Measurements from ENCODE around the gene FRMD1.

FRMD1 gene

GRCh38 chr6:168062346-168063289 lies 16.4 kb downstream of the FRMD1 start:
- no peak for TF ChIP-seq CTCF (IDR thresholded peaks at IDR 0.05)
- H3K27me3 ChIP-seq = no peaks in the 10 kb centered on the region
- H3K36me3 ChIP-seq = no peaks in the 10 kb centered on the region
- H3K27ac ChIP-seq = no peak overlapping the region
- H3K4me1 ChIP-seq (ENCODE audit: control insufficient read depth in 1 of 2, insufficient read depth in 1 of 2, low read depth in 1 of 2, low read length in 1 of 2) = no peaks in the 10 kb centered on the region
- H3K4me3 ChIP-seq (ENCODE audit: low read depth in 1 of 2, low read length in 1 of 2) = no peak overlapping the region
- no peaks in the 10 kb centered on the region for H3K9me3 ChIP-seq

GRCh38 chr6:168061269-168062210 lies 17.5 kb downstream of the FRMD1 start:
- H3K36me3 ChIP-seq = no peaks in the 10 kb centered on the region
- H3K27ac ChIP-seq = no peak overlapping the region
- no peak for TF ChIP-seq CTCF (IDR thresholded peaks at IDR 0.05)
- no peaks in the 10 kb centered on the region for H3K4me1 ChIP-seq (ENCODE audit: control insufficient read depth in 1 of 2, insufficient read depth in 1 of 2, low read depth in 1 of 2, low read length in 1 of 2)
- no peaks in the 10 kb centered on the region for H3K27me3 ChIP-seq
- H3K4me3 ChIP-seq (ENCODE audit: low read depth in 1 of 2, low read length in 1 of 2) = no peak overlapping the region
- no peaks in the 10 kb centered on the region for H3K9me3 ChIP-seq

GRCh38 chr6:168060521-168060931 lies 18.5 kb downstream of the FRMD1 start:
- H3K27me3 ChIP-seq = no peaks in the 10 kb centered on the region
- TF ChIP-seq CTCF (IDR thresholded peaks at IDR 0.05) = no peak
- no peak overlapping the region for H3K27ac ChIP-seq
- H3K4me1 ChIP-seq (ENCODE audit: control insufficient read depth in 1 of 2, insufficient read depth in 1 of 2, low read depth in 1 of 2, low read length in 1 of 2) = no peaks in the 10 kb centered on the region
- no peaks in the 10 kb centered on the region for H3K9me3 ChIP-seq
- H3K4me3 ChIP-seq (ENCODE audit: low read depth in 1 of 2, low read length in 1 of 2) = no peak overlapping the region
- H3K36me3 ChIP-seq = no peaks in the 10 kb centered on the region

GRCh38 chr6:168058691-168059551 lies 20.1 kb downstream of the FRMD1 start:
- TF ChIP-seq CTCF (IDR thresholded peaks at IDR 0.05) = no peak
- no peaks in the 10 kb centered on the region for H3K36me3 ChIP-seq
- no peak overlapping the region for H3K4me3 ChIP-seq (ENCODE audit: low read depth in 1 of 2, low read length in 1 of 2)
- H3K9me3 ChIP-seq = no peaks in the 10 kb centered on the region
- no peaks in the 10 kb centered on the region for H3K27me3 ChIP-seq
- H3K4me1 ChIP-seq (ENCODE audit: control insufficient read depth in 1 of 2, insufficient read depth in 1 of 2, low read depth in 1 of 2, low read length in 1 of 2) = no peaks in the 10 kb centered on the region
- no peak overlapping the region for H3K27ac ChIP-seq

- Histone ChIP-seq H3K4me3 (ENCODE audit: low read depth in 1 of 2, low read length in 1 of 2) (no peak overlapping the region), H3K27ac (no peak overlapping the region), H3K9me3 (no peaks in the 10 kb centered on the region), H3K36me3 (no peaks in the 10 kb centered on the region), H3K27me3 (no peaks in the 10 kb centered on the region), H3K4me1 (ENCODE audit: control insufficient read depth in 1 of 2, insufficient read depth in 1 of 2, low read depth in 1 of 2, low read length in 1 of 2) (no peaks in the 10 kb centered on the region)
- TF ChIP-seq CTCF (IDR thresholded peaks at IDR 0.05) = no peak
Observed at GRCh38 chr6:168057836-168058235, 21.2 kb downstream of the FRMD1 start.

Measured in neutrophil (primary cell).